ENCODE data around the gene RIMS1.

The RIMS1 gene

GRCh38 chr6:72216222-72217068 is 330.1 kb downstream of the RIMS1 start:
- TF ChIP-seq RARB (CRISPR knock-in tag; IDR thresholded peaks at IDR 0.05): no peak
- TF ChIP-seq ZC3H10 (CRISPR knock-in tag; IDR thresholded peaks at IDR 0.05): no peak
- TF ChIP-seq ZFP3 (CRISPR knock-in tag; IDR thresholded peaks at IDR 0.05): no peak
- no peak for TF ChIP-seq PATZ1 (CRISPR knock-in tag; IDR thresholded peaks at IDR 0.05; ENCODE audit: borderline replicate concordance)
- TF ChIP-seq TSHZ2 (CRISPR knock-in tag; IDR thresholded peaks at IDR 0.05): no peak
- no peak for TF ChIP-seq ZNF70 (CRISPR knock-in tag; IDR thresholded peaks at IDR 0.05)
- no peak for TF ChIP-seq PPARA (CRISPR knock-in tag; IDR thresholded peaks at IDR 0.05; ENCODE audit: borderline replicate concordance)
- TF ChIP-seq CSDC2 (CRISPR knock-in tag; IDR thresholded peaks at IDR 0.05): no peak
- TF ChIP-seq CREB5 (CRISPR knock-in tag; IDR thresholded peaks at IDR 0.05; ENCODE audit: low read depth): no peak
- TF ChIP-seq BACH2 (CRISPR knock-in tag; IDR thresholded peaks at IDR 0.05; ENCODE audit: borderline replicate concordance): no peak
- no peak for TF ChIP-seq ZFP30 (CRISPR knock-in tag; IDR thresholded peaks at IDR 0.05)
- no peak for TF ChIP-seq ARNTL (CRISPR knock-in tag; IDR thresholded peaks at IDR 0.05; ENCODE audit: borderline replicate concordance, low read depth)
- TF ChIP-seq TCF4 (CRISPR knock-in tag; IDR thresholded peaks at IDR 0.05; ENCODE audit: borderline replicate concordance): no peak
- TF ChIP-seq ISL1 (CRISPR knock-in tag; IDR thresholded peaks at IDR 0.05): no peak
- no peak for TF ChIP-seq CSRNP3 (CRISPR knock-in tag; IDR thresholded peaks at IDR 0.05)
- TF ChIP-seq TOX (CRISPR knock-in tag; IDR thresholded peaks at IDR 0.05; ENCODE audit: borderline replicate concordance): no peak
- TF ChIP-seq SNAI2 (CRISPR knock-in tag; IDR thresholded peaks at IDR 0.05): no peak
- no peak for TF ChIP-seq GLIS3 (CRISPR knock-in tag; IDR thresholded peaks at IDR 0.05)
- TF ChIP-seq POU6F1 (CRISPR knock-in tag; IDR thresholded peaks at IDR 0.05; ENCODE audit: borderline replicate concordance, low read depth): no peak
- no peak for TF ChIP-seq OSR1 (CRISPR knock-in tag; IDR thresholded peaks at IDR 0.05)
- ATAC-seq: no peak; the same call in 2 of the 3 replicates

- no peak for ATAC-seq
- TF ChIP-seq CSDC2 (CRISPR knock-in tag; IDR thresholded peaks at IDR 0.05) (no peak), PPARA (CRISPR knock-in tag; IDR thresholded peaks at IDR 0.05; ENCODE audit: borderline replicate concordance) (no peak), ZFP30 (CRISPR knock-in tag; IDR thresholded peaks at IDR 0.05) (no peak), ZFP3 (CRISPR knock-in tag; IDR thresholded peaks at IDR 0.05) (no peak), OSR1 (CRISPR knock-in tag; IDR thresholded peaks at IDR 0.05) (no peak), ZNF8 (CRISPR knock-in tag; IDR thresholded peaks at IDR 0.05) (no peak), ESRRG (CRISPR knock-in tag; IDR thresholded peaks at IDR 0.05) (no peak), PATZ1 (CRISPR knock-in tag; IDR thresholded peaks at IDR 0.05; ENCODE audit: borderline replicate concordance) (no peak), ZC3H10 (CRISPR knock-in tag; IDR thresholded peaks at IDR 0.05) (no peak), TOX (CRISPR knock-in tag; IDR thresholded peaks at IDR 0.05; ENCODE audit: borderline replicate concordance) (no peak), TSHZ2 (CRISPR knock-in tag; IDR thresholded peaks at IDR 0.05) (no peak), TCF4 (CRISPR knock-in tag; IDR thresholded peaks at IDR 0.05; ENCODE audit: borderline replicate concordance) (no peak), ZNF565 (CRISPR knock-in tag; conservative IDR thresholded peaks at IDR 0.05; ENCODE audit: low read depth) (no peak), ZNF70 (CRISPR knock-in tag; IDR thresholded peaks at IDR 0.05) (no peak)
Observed at GRCh38 chr6:72217626-72218025, 331.3 kb downstream of the RIMS1 start.
